ENCODE results near the gene PRR27.

DNA sequence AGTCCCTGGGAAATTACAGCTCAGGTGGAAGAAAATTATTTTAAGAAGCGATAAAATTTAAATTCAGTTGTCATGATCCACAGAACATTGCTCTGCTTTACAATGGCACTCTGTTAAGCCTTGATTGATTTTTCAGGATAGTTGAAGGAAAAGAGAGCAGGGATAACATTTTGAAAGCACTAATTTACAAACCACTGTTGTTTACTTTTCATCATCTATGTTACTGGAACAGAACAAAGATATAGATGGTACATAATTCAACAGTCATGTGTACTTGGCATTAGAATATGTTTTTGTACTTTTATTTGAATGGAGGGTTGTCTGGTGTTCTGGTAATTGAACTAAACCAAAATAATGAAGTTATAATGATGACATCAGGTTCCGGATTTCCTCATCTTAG lies 38.9 kb downstream of the PRR27 start:
- TF ChIP-seq CTCF (IDR thresholded peaks at IDR 0.05) (no peak), EP300 (IDR thresholded peaks at IDR 0.05) (no peak), POLR2A (IDR thresholded peaks at IDR 0.05) (no peak)
